ENCODE data around the gene MS4A3.
"Not testable (repeated sequence)": the region's sequence is repeated elsewhere in the genome, so short reads cannot be mapped to it uniquely, and the experiment has no call there.

The MS4A3 gene, protein sequence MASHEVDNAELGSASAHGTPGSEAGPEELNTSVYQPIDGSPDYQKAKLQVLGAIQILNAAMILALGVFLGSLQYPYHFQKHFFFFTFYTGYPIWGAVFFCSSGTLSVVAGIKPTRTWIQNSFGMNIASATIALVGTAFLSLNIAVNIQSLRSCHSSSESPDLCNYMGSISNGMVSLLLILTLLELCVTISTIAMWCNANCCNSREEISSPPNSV

DNA sequence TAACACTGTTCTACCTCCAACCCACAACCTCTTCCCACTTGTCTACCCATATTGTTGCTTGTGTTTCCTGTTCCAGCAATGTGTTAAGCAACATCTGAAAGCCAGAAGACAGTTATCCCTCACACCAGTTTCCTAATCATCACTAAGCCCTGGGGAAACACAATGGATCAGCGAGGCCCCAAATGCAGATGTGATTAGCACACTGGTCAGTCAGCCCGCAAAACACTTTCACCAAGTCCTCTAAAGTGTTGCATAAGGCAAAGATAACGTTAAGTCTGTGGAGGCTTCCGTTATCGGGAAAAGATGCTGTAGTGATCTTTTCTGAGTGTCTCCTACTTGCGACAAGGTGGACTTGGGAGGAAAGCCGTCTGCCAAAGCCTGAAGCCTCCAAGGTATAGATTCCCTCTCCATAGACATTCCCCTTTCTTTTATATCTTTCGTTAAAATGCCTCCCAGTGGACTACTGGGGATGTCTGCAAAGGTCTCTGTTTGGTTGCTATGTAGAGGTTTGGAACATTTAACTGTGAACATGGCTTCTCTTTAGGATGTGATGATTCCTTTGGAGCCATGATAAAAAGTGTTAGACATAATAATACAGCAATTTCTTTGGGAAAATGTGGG lies at the start of gene MS4A3:
TSS of gene MS4A3 (plus strand) at position 317 of the 621 bp plus-strand sequence. CDS start 4,496 bp downstream, outside the sequence.
- no peak for DNase-seq

- no peak for DNase-seq
These were observed 39.6 kb upstream of the MS4A3 start, which contains the start of gene OOSP4B for GRCh38 chr11:60016881-60017280. Gene OOSP4B (plus strand): TSS chr11:60017181.

DNA sequence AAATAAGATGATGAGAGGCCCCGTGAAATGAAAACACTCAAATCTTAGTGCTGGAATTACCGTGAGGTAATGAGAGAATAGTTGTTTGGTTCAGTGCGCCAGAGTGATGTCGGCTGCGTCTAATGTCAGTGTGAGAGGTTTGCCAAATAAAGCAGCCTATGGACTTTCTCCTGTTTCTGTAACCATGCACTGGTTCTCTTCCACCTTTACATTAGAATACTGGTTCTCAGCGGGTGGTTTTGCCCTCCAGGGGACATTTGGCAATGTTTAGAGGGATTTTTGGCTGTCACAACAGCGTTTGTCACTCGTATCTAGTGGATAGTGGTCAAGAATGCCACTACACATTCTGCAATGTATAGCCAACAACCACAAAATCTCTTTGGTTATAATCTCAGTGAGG lies 38.4 kb upstream of the MS4A3 start:
- no peak for DNase-seq

GRCh38 chr11:60020376-60020775 lies 36.1 kb upstream of the MS4A3 start:
- DNase-seq, result not testable (repeated sequence)

- DNase-seq, result no peak
These were observed 27.3 kb upstream of the MS4A3 start for GRCh38 chr11:60029015-60029632.

- no peak for DNase-seq
These were observed 16.4 kb upstream of the MS4A3 start, which contains the start of gene OOSP2 for GRCh38 chr11:60040109-60040508. Gene OOSP2 (plus strand): TSS chr11:60040409. CDS start chr11:60040460, 51 bp downstream.

GRCh38 chr11:60050422-60050821 lies 6.0 kb upstream of the MS4A3 start:
- not testable (repeated sequence) for DNase-seq

DNA sequence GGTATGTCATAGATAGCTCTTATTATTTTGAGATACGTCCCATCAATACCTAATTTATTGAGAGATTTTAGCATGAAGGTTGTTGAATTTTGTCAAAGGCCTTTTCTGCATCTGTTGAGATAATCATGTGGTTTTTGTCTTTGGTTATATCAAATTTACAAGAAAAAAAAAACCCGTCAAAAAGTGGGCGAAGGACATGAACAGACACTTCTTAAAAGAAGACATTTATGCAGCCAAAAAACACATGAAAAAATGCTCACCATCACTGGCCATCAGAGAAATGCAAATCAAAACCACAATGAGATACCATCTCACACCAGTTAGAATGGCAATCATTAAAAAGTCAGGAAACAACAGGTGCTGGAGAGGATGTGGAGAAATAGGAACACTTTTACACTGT lies 5.6 kb upstream of the MS4A3 start:
- not testable (repeated sequence) for DNase-seq

GRCh38 chr11:60059052-60059451 lies 2.6 kb downstream of the MS4A3 start:
- no peak for DNase-seq

GRCh38 chr11:60059521-60060240 lies 3.2 kb downstream of the MS4A3 start:
- DNase-seq, result no peak

DNA sequence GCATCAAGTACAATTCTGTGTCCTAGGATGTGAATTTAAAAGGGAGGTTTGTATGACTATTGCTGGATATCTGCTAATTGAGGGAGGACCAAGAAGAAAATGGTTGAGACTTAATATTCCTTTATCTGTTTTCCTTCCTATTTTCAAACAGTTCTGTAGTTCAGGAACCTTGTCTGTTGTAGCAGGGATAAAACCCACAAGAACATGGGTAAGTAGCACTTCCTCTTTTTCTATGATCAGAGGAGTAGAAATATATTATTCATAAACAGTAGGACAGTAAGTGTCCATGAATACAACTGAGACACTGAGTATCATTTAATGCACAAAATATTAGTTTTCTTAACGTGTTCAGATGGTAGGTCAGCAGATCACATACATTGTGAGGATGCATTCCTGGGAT lies 7.6 kb downstream of the MS4A3 start:
- DNase-seq, result no peak

- no peak for DNase-seq
These were observed 9.3 kb downstream of the MS4A3 start for GRCh38 chr11:60065801-60066200.

- DNase-seq, result no peak
These were observed 13.0 kb downstream of the MS4A3 start for GRCh38 chr11:60069450-60069849.

- DNase-seq, result not testable (repeated sequence)
These were observed 15.2 kb downstream of the MS4A3 start for GRCh38 chr11:60071644-60072043.

DNA sequence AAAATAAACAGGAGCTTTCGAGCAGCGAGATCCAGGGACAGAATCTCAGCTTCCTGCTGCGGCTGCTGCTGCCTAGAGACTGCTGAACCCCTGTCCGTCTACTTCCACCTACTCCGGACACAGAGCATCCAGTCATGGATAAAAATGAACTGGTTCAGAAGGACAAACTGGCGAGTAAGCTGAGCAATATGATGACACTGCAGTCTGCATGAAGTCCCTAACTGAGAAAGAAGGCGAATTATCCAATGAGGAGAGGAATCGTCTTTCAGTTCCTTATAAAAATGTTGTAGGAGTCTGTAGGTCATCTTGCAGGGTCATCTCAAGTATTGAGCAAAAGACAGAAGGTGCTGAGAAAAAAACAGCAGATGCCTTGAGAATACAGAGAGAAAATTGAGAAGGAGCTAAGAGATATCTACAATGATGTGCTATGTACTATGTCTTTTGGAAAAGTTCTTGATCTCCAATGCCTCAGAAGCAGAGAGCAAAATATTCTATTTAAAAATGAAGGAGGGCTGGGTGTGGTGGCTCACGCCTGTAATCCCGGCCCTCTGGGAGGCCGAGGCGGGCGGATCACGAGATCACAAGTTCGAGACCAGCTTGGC lies 20.9 kb downstream of the MS4A3 start:
- no peak for DNase-seq

- no peak for DNase-seq
These were observed 21.5 kb downstream of the MS4A3 start for GRCh38 chr11:60077981-60078380.

- DNase-seq, result no peak
These were observed 22.3 kb downstream of the MS4A3 start for GRCh38 chr11:60078745-60079144.

DNA sequence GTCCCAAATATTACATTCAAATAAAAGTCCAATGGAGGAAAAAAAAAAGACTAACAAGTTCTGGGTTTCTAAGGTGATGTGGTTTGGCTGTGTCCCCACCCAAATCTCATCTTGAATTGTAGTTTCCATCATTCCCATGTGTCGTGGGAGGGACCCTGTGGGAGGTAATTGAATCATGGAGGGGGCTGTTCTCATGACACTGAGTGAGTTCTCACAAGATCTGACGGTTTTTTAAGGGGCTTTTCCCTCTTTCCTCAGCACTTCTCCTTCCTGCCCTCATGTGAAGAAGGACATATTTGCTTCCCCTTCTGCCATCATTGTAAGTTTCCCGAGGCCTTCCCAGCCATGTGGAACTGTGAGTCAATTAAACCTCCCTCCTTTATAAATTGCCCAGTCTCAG lies 24.1 kb downstream of the MS4A3 start:
- DNase-seq, result no peak

DNA sequence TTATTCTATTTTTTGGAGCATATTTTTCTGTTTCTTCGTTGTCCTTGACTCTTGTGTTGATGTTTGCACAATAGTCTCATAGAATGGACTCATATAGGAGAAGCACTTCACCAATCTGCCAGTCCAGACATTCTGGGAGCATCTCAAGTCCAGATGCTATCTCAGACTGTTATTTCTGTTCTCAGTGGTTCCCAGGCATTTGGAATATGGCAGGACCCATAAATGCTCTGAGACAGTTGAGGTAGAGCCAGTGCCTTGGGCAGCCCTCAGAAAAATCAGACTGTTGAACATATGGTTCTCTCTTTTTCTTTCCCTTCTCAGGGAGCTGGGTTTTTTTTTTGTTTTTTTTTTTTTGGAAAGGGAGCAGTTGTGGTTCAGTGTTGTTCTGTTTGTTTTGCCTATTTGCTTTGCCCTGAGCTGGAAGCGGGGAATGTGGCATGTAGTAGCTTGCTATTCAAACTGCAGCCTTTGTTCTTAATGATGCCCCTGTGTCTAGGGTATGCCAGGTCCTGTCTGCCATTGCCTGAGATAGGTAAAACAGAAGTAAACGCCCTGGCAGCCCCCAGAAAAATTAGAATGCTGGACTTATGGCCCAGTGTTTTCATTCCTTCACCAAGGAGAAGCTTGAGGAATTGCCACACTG lies 28.3 kb downstream of the MS4A3 start:
- DNase-seq, result no peak

DNA sequence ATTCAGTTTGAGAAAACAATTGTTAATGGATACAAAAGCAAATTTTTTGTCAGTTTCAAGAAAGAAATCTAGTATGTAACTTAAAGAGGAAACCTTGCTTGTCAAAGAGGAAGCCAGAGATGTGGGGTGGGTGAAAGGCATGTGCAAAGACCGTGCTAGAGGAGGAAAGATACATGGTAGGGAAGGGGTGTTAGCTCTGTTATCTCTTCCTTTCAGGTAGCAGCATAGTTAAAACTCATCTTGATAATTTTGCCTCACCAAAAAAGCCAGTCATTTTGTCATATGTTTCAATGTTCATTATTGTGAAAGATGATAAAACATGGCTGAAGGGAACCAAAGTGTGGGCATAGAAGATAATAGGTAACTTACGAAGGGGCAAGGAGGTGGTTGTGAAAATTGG lies 29.4 kb downstream of the MS4A3 start:
- DNase-seq, result no peak

GRCh38 chr11:60087239-60087638 lies 30.8 kb downstream of the MS4A3 start:
- DNase-seq, result no peak

DNA sequence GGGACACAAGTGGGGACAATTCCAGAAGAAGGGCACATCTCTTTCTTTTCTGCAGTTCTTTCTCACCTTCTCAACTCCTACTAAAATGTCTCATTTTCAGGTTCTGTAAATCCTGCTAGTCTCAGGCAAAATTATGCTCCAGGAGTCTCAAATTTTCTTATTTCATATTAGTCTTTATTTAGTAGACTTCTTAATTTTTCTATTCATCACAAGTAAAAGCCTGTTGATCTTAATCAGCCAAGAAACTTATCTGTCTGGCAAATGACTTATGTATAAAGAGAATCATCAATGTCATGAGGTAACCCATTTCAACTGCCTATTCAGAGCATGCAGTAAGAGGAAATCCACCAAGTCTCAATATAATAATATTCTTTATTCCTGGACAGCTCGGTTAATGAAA lies 31.9 kb downstream of the MS4A3 start, which contains the start of gene MS4A2:
TSS of gene MS4A2 (plus strand) at position 301 of the 400 bp plus-strand sequence. CDS start 102 bp downstream, outside the sequence.
- no peak for DNase-seq

All from fibroblast of skin of right biceps (primary cell).